Mesothelial cell of epicardium (in vitro differentiated cells): ENCODE results near the gene FRS3. TPM values are rescaled to one million over a fixed set of nuclear protein-coding genes. Genes with fewer than 3 reads are reported as not detected.

Experiments used
- DNase-seq, 2 experiments: peaks; one replicate each; pipeline ENCODE4 v3.0.0; 2021; ENCODE audit warnings: low spot score in 2 of 2; ENCODE audit not compliant: unreplicated experiment in 2 of 2
- H3K27ac Mint-ChIP-seq: 2 replicates; pipeline ENCODE4 v1.8.0; 2021; ENCODE audit warnings: mixed read lengths
- H3K27me3 Mint-ChIP-seq: 2 replicates; pipeline ENCODE4 v1.8.0; 2021; ENCODE audit warnings: low read depth, mixed read lengths
- H3K36me3 Mint-ChIP-seq: 2 replicates; pipeline ENCODE4 v1.8.0; 2021; ENCODE audit warnings: mixed read lengths
- H3K4me1 Mint-ChIP-seq: 2 replicates; pipeline ENCODE4 v1.8.0; 2021; ENCODE audit warnings: mixed read lengths
- H3K4me3 Mint-ChIP-seq: 2 replicates; pipeline ENCODE4 v1.8.0; 2021; ENCODE audit warnings: mild to moderate bottlenecking, moderate library complexity, mixed read lengths
- H3K9me3 Mint-ChIP-seq: 2 replicates; pipeline ENCODE4 v1.8.0; 2021; ENCODE audit warnings: mixed read lengths
- total RNA-seq: library from RNA; stranded (reverse); gene quantifications from 3 replicates; pipeline ENCODE4 v1.2.1, GENCODE V29; 2021
- TF ChIP-seq, protein P1 (sequence below): fragments of 200-600 bp; sonication (generic); IDR thresholded peaks from one replicate; pipeline ENCODE4 v1.5.0; 2021; ENCODE audit warnings: antibody characterized with exemption; ENCODE audit not compliant: unreplicated experiment

FRS3 gene
- total RNA-seq, 1 donor from 2014 or later = 6.8 TPM

GRCh38 chr6:41798901-41799558 is 19.3 kb upstream of the FRS3 start:
- H3K36me3 Mint-ChIP-seq = peaks cover 7% of the 10 kb centered on the region
- TF ChIP-seq, protein P1, sequence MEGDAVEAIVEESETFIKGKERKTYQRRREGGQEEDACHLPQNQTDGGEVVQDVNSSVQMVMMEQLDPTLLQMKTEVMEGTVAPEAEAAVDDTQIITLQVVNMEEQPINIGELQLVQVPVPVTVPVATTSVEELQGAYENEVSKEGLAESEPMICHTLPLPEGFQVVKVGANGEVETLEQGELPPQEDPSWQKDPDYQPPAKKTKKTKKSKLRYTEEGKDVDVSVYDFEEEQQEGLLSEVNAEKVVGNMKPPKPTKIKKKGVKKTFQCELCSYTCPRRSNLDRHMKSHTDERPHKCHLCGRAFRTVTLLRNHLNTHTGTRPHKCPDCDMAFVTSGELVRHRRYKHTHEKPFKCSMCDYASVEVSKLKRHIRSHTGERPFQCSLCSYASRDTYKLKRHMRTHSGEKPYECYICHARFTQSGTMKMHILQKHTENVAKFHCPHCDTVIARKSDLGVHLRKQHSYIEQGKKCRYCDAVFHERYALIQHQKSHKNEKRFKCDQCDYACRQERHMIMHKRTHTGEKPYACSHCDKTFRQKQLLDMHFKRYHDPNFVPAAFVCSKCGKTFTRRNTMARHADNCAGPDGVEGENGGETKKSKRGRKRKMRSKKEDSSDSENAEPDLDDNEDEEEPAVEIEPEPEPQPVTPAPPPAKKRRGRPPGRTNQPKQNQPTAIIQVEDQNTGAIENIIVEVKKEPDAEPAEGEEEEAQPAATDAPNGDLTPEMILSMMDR = no peak
- H3K4me3 Mint-ChIP-seq = no peak overlapping the region
- DNase-seq = no peak
- H3K9me3 Mint-ChIP-seq = no peaks in the 10 kb centered on the region
- no peaks in the 10 kb centered on the region for H3K27me3 Mint-ChIP-seq
- H3K4me1 Mint-ChIP-seq = no peaks in the 10 kb centered on the region
- H3K27ac Mint-ChIP-seq = no peak overlapping the region

- H3K27ac Mint-ChIP-seq = no peak overlapping the region
- H3K9me3 Mint-ChIP-seq = no peaks in the 10 kb centered on the region
- peaks cover 9% of the 10 kb centered on the region for H3K36me3 Mint-ChIP-seq
- H3K4me1 Mint-ChIP-seq = no peaks in the 10 kb centered on the region
- TF ChIP-seq, protein P1 = no peak
- H3K27me3 Mint-ChIP-seq = no peaks in the 10 kb centered on the region
- no peak overlapping the region for H3K4me3 Mint-ChIP-seq
- DNase-seq = no peak
Observed at GRCh38 chr6:41796474-41796873, 16.8 kb upstream of the FRS3 start.

- H3K4me3 Mint-ChIP-seq = no peak overlapping the region
- TF ChIP-seq, protein P1 = no peak
- no peak for DNase-seq
- H3K9me3 Mint-ChIP-seq = no peaks in the 10 kb centered on the region
- H3K4me1 Mint-ChIP-seq = peaks cover 8% of the 10 kb centered on the region
- H3K27ac Mint-ChIP-seq = no peak overlapping the region
- H3K36me3 Mint-ChIP-seq = peaks cover 8% of the 10 kb centered on the region
- no peaks in the 10 kb centered on the region for H3K27me3 Mint-ChIP-seq
Observed at GRCh38 chr6:41791984-41792383, 12.3 kb upstream of the FRS3 start.

- Mint-ChIP-seq H3K27me3 (no peaks in the 10 kb centered on the region), H3K4me1 (peaks cover 8% of the 10 kb centered on the region), H3K9me3 (no peaks in the 10 kb centered on the region), H3K4me3 (no peak overlapping the region), H3K36me3 (peaks cover 6% of the 10 kb centered on the region), H3K27ac (no peak overlapping the region)
- no peak for DNase-seq
- TF ChIP-seq, protein P1 = no peak
Observed at GRCh38 chr6:41791305-41791704, 11.6 kb upstream of the FRS3 start.

DNA sequence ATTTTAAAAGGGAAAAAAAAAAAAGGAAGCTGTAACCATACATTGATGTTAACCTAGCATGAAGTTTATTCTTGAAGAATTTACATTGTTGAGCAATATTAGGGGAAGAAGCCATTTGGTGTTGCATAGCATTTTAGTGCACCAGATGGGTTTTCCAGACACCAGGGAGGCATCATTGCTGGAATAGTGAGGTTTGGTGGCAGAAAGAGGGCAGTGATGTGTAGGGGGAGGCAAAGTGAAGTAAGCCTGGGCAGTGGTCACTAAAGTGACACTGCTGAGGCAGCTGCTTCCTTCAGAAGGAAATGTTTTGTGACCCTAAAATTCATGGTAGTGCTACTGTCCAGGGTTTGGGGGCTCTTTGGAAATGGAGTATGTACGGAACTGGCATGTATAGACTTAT is 10.3 kb upstream of the FRS3 start:
- Mint-ChIP-seq H3K27me3 (no peaks in the 10 kb centered on the region), H3K27ac (no peak overlapping the region), H3K4me1 (peaks cover 14% of the 10 kb centered on the region), H3K36me3 (peaks cover 6% of the 10 kb centered on the region), H3K9me3 (no peaks in the 10 kb centered on the region), H3K4me3 (no peak overlapping the region)
- no peak for DNase-seq
- TF ChIP-seq, protein P1 = no peak

GRCh38 chr6:41789390-41789724 is 9.7 kb upstream of the FRS3 start:
- H3K9me3 Mint-ChIP-seq = no peaks in the 10 kb centered on the region
- H3K36me3 Mint-ChIP-seq = peaks cover 6% of the 10 kb centered on the region
- H3K4me3 Mint-ChIP-seq = peak overlapping the region; percentile 96
- no peak for DNase-seq
- H3K27me3 Mint-ChIP-seq = no peaks in the 10 kb centered on the region
- peak overlapping the region; percentile 82 for H3K27ac Mint-ChIP-seq
- TF ChIP-seq, protein P1 = no peak
- peaks cover 21% of the 10 kb centered on the region for H3K4me1 Mint-ChIP-seq
